GM12878 (cell line): ENCODE data around the gene DDX39B. TPM values are rescaled to one million over a fixed set of nuclear protein-coding genes. Genes with fewer than 3 reads are reported as not detected.

Experiments
- ATAC-seq: fragments of 200-7000 bp; cut with Tn5 transposase; 3 replicates; pipeline ENCODE4 v1.9.1; 2020; ENCODE audit warnings: mild to moderate bottlenecking, moderate library complexity
- BruUV-seq: library from RNA; stranded (reverse); fragments of 400-500 nt; replicated peaks from 2 replicates; lab custom pipeline; 2021; lab: Mats Ljungman, UMichigan
- CTCF ChIA-PET: fragments of 300-600 bp; sonication (Branson Sonifier 250); formaldehyde crosslinking; extraction: SDS; loops from one replicate; lab custom pipeline; 2021; ENCODE audit warnings: inconsistent platforms; lab: Yijun Ruan, JAX
- POLR2A ChIA-PET: fragments of 350-600 bp; formaldehyde crosslinking; extraction: SDS; loops from one replicate; lab custom pipeline; 2021; ENCODE audit warnings: inconsistent platforms; lab: Charles Lee
- RAD21 ChIA-PET: fragments of 300-600 bp; sonication (Branson Sonifier 250); formaldehyde crosslinking; loops from one replicate; lab custom pipeline; 2023; ENCODE audit warnings: antibody characterized with exemption; ENCODE audit not compliant: unreplicated experiment; lab: Charles Lee
- SMC1A ChIA-PET: fragments of 300-600 bp; sonication (Branson Sonifier 250); formaldehyde crosslinking; loops from one replicate; lab custom pipeline; 2023; ENCODE audit not compliant: unreplicated experiment, uncharacterized antibody; lab: Charles Lee
- DNase-seq: peaks from one replicate; pipeline ENCODE4 v3.0.0-alpha.2; 2011; ENCODE audit warnings: low read depth, low spot score
- FAIRE-seq: peaks from 3 replicates; lab custom pipeline; 2011; peaks lifted over from hg19 to GRCh38; lab: Jason Lieb, UNC
- H2AFZ ChIP-seq: 2 replicates; pipeline ENCODE4 v1.6.0; 2011; ENCODE audit warnings: low read depth, low read length, control low read depth; ENCODE audit not compliant: control insufficient read depth
- H3K27ac ChIP-seq: 2 replicates; pipeline ENCODE4 v1.5.1; 2011; ENCODE audit warnings: control low read depth; ENCODE audit not compliant: control insufficient read depth, insufficient read depth
- H3K27me3 ChIP-seq, 2 experiments: replicated peaks in 1 of 2; 2 replicates each; pipeline versions ENCODE4 v1.6.0 to v1.6.1; 2011; ENCODE audit warnings: low read length in 1 of 2; ENCODE audit not compliant: control insufficient read depth in 2 of 2, insufficient read depth in 2 of 2
- H3K36me3 ChIP-seq, 2 experiments: 2 replicates each; pipeline ENCODE4 v1.5.1; 2011; ENCODE audit warnings: low read length in 1 of 2; ENCODE audit not compliant: control insufficient read depth in 2 of 2, insufficient read depth in 2 of 2
- H3K4me1 ChIP-seq: 2 replicates; pipeline ENCODE4 v1.6.1; 2011; ENCODE audit warnings: mild to moderate bottlenecking, low read length, moderate library complexity, mixed read lengths; ENCODE audit not compliant: control insufficient read depth, insufficient read depth
- H3K4me2 ChIP-seq: 2 replicates; pipeline ENCODE4 v1.6.0; 2011; ENCODE audit warnings: control low read depth; ENCODE audit not compliant: control insufficient read depth, insufficient read depth
- H3K4me3 ChIP-seq: fragments of 200-600 bp; sonication (generic); 2 replicates; pipeline ENCODE4 v1.5.1; 2016
- H3K79me2 ChIP-seq: 2 replicates; pipeline ENCODE4 v1.6.0; 2011; ENCODE audit warnings: low read length; ENCODE audit not compliant: control insufficient read depth, insufficient read depth
- H3K9ac ChIP-seq: 2 replicates; pipeline ENCODE4 v1.8.0; 2011; ENCODE audit warnings: low read length, control low read depth, mixed read lengths; ENCODE audit not compliant: control insufficient read depth, insufficient read depth
- H3K9me3 ChIP-seq: replicated peaks from 3 replicates; pipeline ENCODE4 v1.5.1; 2011; ENCODE audit warnings: mild to moderate bottlenecking, low read length; ENCODE audit not compliant: control insufficient read depth, insufficient read depth
- H4K20me1 ChIP-seq: 2 replicates; pipeline ENCODE4 v1.6.0; 2011; ENCODE audit not compliant: control insufficient read depth, insufficient read depth
- BACH1 ChIP-seq: fragments of 450-650 bp; IDR thresholded peaks from 2 replicates; pipeline ENCODE4 v1.6.1; 2017; ENCODE audit warnings: mild to moderate bottlenecking, borderline replicate concordance
- CEBPZ ChIP-seq: fragments of 150-350 bp; IDR thresholded peaks from 2 replicates; pipeline ENCODE4 v1.6.1; 2016; ENCODE audit warnings: low read depth, low read length
- CUX1 ChIP-seq: IDR thresholded peaks from 2 replicates; pipeline ENCODE4 v1.6.1; 2012; ENCODE audit warnings: improper control_type of control experiment, low read depth, low read length; ENCODE audit not compliant: insufficient replicate concordance
- JUNB ChIP-seq: IDR thresholded peaks from 2 replicates; pipeline ENCODE4 v1.6.1; 2016; ENCODE audit warnings: antibody characterized with exemption, mild to moderate bottlenecking
- NFIC ChIP-seq: IDR thresholded peaks from 2 replicates; pipeline ENCODE4 v1.6.1; 2012; ENCODE audit warnings: low read depth, mild to moderate bottlenecking, inconsistent platforms, low read length, moderate library complexity
- NFYA ChIP-seq: IDR thresholded peaks from 2 replicates; pipeline ENCODE4 v1.6.1; 2011; ENCODE audit warnings: low read depth, mild to moderate bottlenecking, low read length, improper control_type of control experiment, borderline replicate concordance
- NR2C2 ChIP-seq: IDR thresholded peaks from 2 replicates; pipeline ENCODE4 v1.6.1; 2011; ENCODE audit warnings: borderline replicate concordance, low read depth; ENCODE audit not compliant: control insufficient read depth, insufficient read length
- POLR2AphosphoS5 ChIP-seq: IDR thresholded peaks from 2 replicates; pipeline ENCODE4 v1.6.1; 2011; ENCODE audit warnings: mild to moderate bottlenecking, low read length, inconsistent platforms
- POU2F2 ChIP-seq: IDR thresholded peaks from 3 replicates; pipeline ENCODE4 v1.6.1; 2011; ENCODE audit warnings: low read depth, mild to moderate bottlenecking, low read length, borderline replicate concordance
- SMARCA5 ChIP-seq: fragments of 450-650 bp; IDR thresholded peaks from 2 replicates; pipeline ENCODE4 v1.6.1; 2017; ENCODE audit warnings: mild to moderate bottlenecking
- TCF7 ChIP-seq: IDR thresholded peaks from 2 replicates; pipeline ENCODE4 v1.6.1; 2014; ENCODE audit warnings: antibody characterized with exemption, borderline replicate concordance
- ZZZ3 ChIP-seq: IDR thresholded peaks from 2 replicates; pipeline ENCODE4 v1.6.1; 2011; ENCODE audit warnings: low read depth; ENCODE audit not compliant: control insufficient read depth, insufficient read length
- WGBS: methylation state at CpG from one replicate; pipeline ENCODE4 v1.1.6; 2016; ENCODE audit warnings: low lambda C conversion rate; ENCODE audit not compliant: insufficient replicate concordance, insufficient coverage; ENCODE audit errors: missing lambda C conversion rate; 5-methylcytosine and 5-hydroxymethylcytosine counted together
- in situ Hi-C: fragments of 300-500 bp; cut with MboI; formaldehyde crosslinking; loops from 9 replicates; pipeline ENCODE4 v1.14.3; 2018; ENCODE audit warnings: mixed read lengths
- intact Hi-C: fragments of 100-400 bp; cut with micrococcal nuclease; formaldehyde crosslinking; loops from one replicate; pipeline ENCODE4 v1.14.2; 2022; ENCODE audit not compliant: unreplicated experiment
- polyA plus RNA-seq, 11 experiments: library from polyadenylated mRNA; depleted of rRNA in 4 of 11; unstranded in 6 of 11; stranded (reverse) in 5 of 11; fragments of >200 nt; fragmentation: Nextera tagmentation in 4 of 11; fragmentation: Illumina TruSeq in 1 of 11; extraction: Ambion mirVana in 4 of 11; extraction: Trizol in 1 of 11; gene quantifications; 1 replicate in 1 of 11; 2 replicates in 10 of 11; pipeline versions ENCODE4 v1.2.1 to v1.2.3, GENCODE V29; 2011 to 2016; ENCODE audit warnings: inconsistent platforms in 2 of 11, missing spikeins in 2 of 11, low read depth in 1 of 11
- total RNA-seq, 4 experiments: library from RNA; depleted of rRNA in 3 of 4; stranded (reverse); fragments of >200 nt in 3 of 4; fragmentation: Illumina TruSeq in 1 of 4; extraction: Trizol in 1 of 4; gene quantifications; 2 replicates each; pipeline versions ENCODE4 v1.2.1 to v1.2.3, GENCODE V29; 2013 to 2021
- TF ChIP-seq, protein P1 (sequence below): fragments of 450-650 bp; IDR thresholded peaks from 2 replicates; pipeline ENCODE4 v1.6.1; 2017; ENCODE audit warnings: low read depth, mild to moderate bottlenecking, moderate library complexity

Gene DDX39B
- total and polyA plus RNA-seq, 10 of the 15 experiments (the other 5 are each of a cell fraction or from before 2014, with no cell fraction given): 271 to 661 (median 330) TPM

GRCh38 chr6:31531162-31531561 lies 10.6 kb downstream of the DDX39B start:
- intact Hi-C loops: no loop called here
- H2AFZ ChIP-seq: no peak overlapping the region
- ChIA-PET SMC1A (no interaction called here), RAD21 (no interaction called here), POLR2A (interaction anchor here (0.6 to 1.3 kb wide), 4 partner anchors 10 to 82 kb away, joined by 3 read pairs; partner anchors contain the start of gene DDX39B), CTCF (interaction anchor here (1.0 to 1.6 kb wide), 2 partner anchors 9 to 13 kb away, joined by 3 to 4 read pairs; no protein-coding TSS in a partner anchor)
- H4K20me1 ChIP-seq: peaks cover 3% of the 10 kb centered on the region
- peaks cover 29 to 32% of the 10 kb centered on the region in 2 experiments for H3K36me3 ChIP-seq
- no peaks in the 10 kb centered on the region for H3K9me3 ChIP-seq
- DNase-seq: no peak
- H3K9ac ChIP-seq: no peak overlapping the region
- H3K79me2 ChIP-seq: peaks cover 18% of the 10 kb centered on the region
- in situ Hi-C loops: no loop called here
- no peak for ATAC-seq
- WGBS: 97% methylated on average over 7 of the region's 7 CpGs
- FAIRE-seq: no peak
- no peaks in the 10 kb centered on the region for H3K27me3 ChIP-seq
- no peak overlapping the region for H3K4me2 ChIP-seq
- H3K4me1 ChIP-seq: no peaks in the 10 kb centered on the region
- no peak overlapping the region for H3K27ac ChIP-seq
- no peak overlapping the region for H3K4me3 ChIP-seq
- no TSS peak for BruUV-seq
- TF ChIP-seq JUNB (no peak), SMARCA5 (no peak), BACH1 (no peak), CEBPZ (no peak), NR2C2 (no peak), CUX1 (no peak), NFIC (no peak), POLR2AphosphoS5 (no peak), TCF7 (no peak), NFYA (no peak), ZZZ3 (no peak), POU2F2 (no peak)
- TF ChIP-seq, protein P1, sequence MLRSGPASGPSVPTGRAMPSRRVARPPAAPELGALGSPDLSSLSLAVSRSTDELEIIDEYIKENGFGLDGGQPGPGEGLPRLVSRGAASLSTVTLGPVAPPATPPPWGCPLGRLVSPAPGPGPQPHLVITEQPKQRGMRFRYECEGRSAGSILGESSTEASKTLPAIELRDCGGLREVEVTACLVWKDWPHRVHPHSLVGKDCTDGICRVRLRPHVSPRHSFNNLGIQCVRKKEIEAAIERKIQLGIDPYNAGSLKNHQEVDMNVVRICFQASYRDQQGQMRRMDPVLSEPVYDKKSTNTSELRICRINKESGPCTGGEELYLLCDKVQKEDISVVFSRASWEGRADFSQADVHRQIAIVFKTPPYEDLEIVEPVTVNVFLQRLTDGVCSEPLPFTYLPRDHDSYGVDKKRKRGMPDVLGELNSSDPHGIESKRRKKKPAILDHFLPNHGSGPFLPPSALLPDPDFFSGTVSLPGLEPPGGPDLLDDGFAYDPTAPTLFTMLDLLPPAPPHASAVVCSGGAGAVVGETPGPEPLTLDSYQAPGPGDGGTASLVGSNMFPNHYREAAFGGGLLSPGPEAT: no peak
